Measurements from ENCODE around the gene BCAP31.
"Not testable (repeated sequence)": the region's sequence is repeated elsewhere in the genome, so short reads cannot be mapped to it uniquely, and the experiment has no call there.

The BCAP31 gene

GRCh38 chrX:153733651-153734240, 9.6 kb upstream of the BCAP31 start:
- no peak for DNase-seq

- no peak for DNase-seq
Measured at GRCh38 chrX:153732401-153732800, 8.2 kb upstream of the BCAP31 start.

GRCh38 chrX:153731845-153732215, 7.6 kb upstream of the BCAP31 start:
- DNase-seq: no peak

- DNase-seq: no peak
Measured at GRCh38 chrX:153731117-153731844, 7.1 kb upstream of the BCAP31 start.

GRCh38 chrX:153730115-153730514, 5.9 kb upstream of the BCAP31 start:
- DNase-seq: not testable (repeated sequence)

GRCh38 chrX:153728951-153729631, 4.9 kb upstream of the BCAP31 start:
- DNase-seq: no peak

GRCh38 chrX:153728095-153728494, 3.9 kb upstream of the BCAP31 start:
- DNase-seq: no peak

GRCh38 chrX:153727123-153727931, 3.1 kb upstream of the BCAP31 start:
- no peak for DNase-seq

GRCh38 chrX:153726286-153727122, 2.3 kb upstream of the BCAP31 start:
- DNase-seq: no peak

- no peak for DNase-seq
Measured at GRCh38 chrX:153725832-153726285, 1.7 kb upstream of the BCAP31 start.

GRCh38 chrX:153725039-153725831, 1.0 kb upstream of the BCAP31 start:
- DNase-seq: no peak

- peak; percentile 67 for DNase-seq
Measured at GRCh38 chrX:153723351-153724251, 586 bp downstream of the BCAP31 start.

GRCh38 chrX:153722704-153723350, 1.4 kb downstream of the BCAP31 start:
- DNase-seq: no peak

GRCh38 chrX:153719701-153720100, 4.5 kb downstream of the BCAP31 start:
- DNase-seq: no peak

GRCh38 chrX:153719238-153719637, 4.9 kb downstream of the BCAP31 start:
- DNase-seq: no peak

GRCh38 chrX:153717445-153717844, 6.7 kb downstream of the BCAP31 start:
- DNase-seq: no peak

GRCh38 chrX:153714256-153714655, 9.9 kb downstream of the BCAP31 start:
- DNase-seq: no peak

GRCh38 chrX:153709726-153710674, 14.2 kb downstream of the BCAP31 start:
- DNase-seq: no peak

- DNase-seq: peak; percentile 26
Measured at GRCh38 chrX:153708415-153708814, 15.8 kb downstream of the BCAP31 start.

Measured in stimulated activated CD4-positive, alpha-beta T cell treated with anti-CD3 and anti-CD28 coated beads, Interleukin-12 subunit alpha, Interleukin-12 subunit beta, amount 100 ng/mL, for 4 hours (primary cell).